ENCODE results near the gene RGS9. TPM values are rescaled to one million over a fixed set of nuclear protein-coding genes. Genes with fewer than 3 reads are reported as not detected.
A peak's percentile ranks its signal among the peaks of the same experiment; 100 is the strongest.

RGS9 gene
- total RNA-seq, 1 donor from 2014 or later: 8.1 TPM

GRCh38 chr17:65235284-65235683 lies 98.1 kb downstream of the RGS9 start:
- H3K27me3 ChIP-seq: no peaks in the 10 kb centered on the region
- no peak overlapping the region for H3K27ac ChIP-seq
- intact Hi-C loops (cut with DNase I): no loop called here
- TF ChIP-seq POLR2A (IDR thresholded peaks at IDR 0.05) (no peak), POLR2AphosphoS5 (IDR thresholded peaks at IDR 0.05; ENCODE audit: insufficient read depth in 1 of 2, low read depth in 1 of 2) (no peak), CTCF (IDR thresholded peaks at IDR 0.05) (no peak)
- no peaks in the 10 kb centered on the region for H3K4me1 ChIP-seq
- H3K9me3 ChIP-seq: no peaks in the 10 kb centered on the region
- no peak overlapping the region for H3K4me3 ChIP-seq
- no peaks in the 10 kb centered on the region for H3K36me3 ChIP-seq
- no peak for DNase-seq (ENCODE audit: extremely low spot score in 2 of 2)

- intact Hi-C loops (cut with DNase I): no loop called here
- no peak overlapping the region for H3K27ac ChIP-seq
- H3K4me3 ChIP-seq: no peak overlapping the region
- TF ChIP-seq POLR2A (IDR thresholded peaks at IDR 0.05) (no peak), CTCF (IDR thresholded peaks at IDR 0.05) (no peak), POLR2AphosphoS5 (IDR thresholded peaks at IDR 0.05; ENCODE audit: insufficient read depth in 1 of 2, low read depth in 1 of 2) (no peak)
- no peaks in the 10 kb centered on the region for H3K9me3 ChIP-seq
- H3K36me3 ChIP-seq: no peaks in the 10 kb centered on the region
- DNase-seq (ENCODE audit: extremely low spot score in 2 of 2): no peak
- no peaks in the 10 kb centered on the region for H3K4me1 ChIP-seq
- H3K27me3 ChIP-seq: no peaks in the 10 kb centered on the region
Observed at GRCh38 chr17:65236321-65236720, 99.2 kb downstream of the RGS9 start.

- no peaks in the 10 kb centered on the region for H3K36me3 ChIP-seq
- no peak overlapping the region for H3K27ac ChIP-seq
- peaks cover 8% of the 10 kb centered on the region for H3K4me1 ChIP-seq
- no peaks in the 10 kb centered on the region for H3K9me3 ChIP-seq
- intact Hi-C loops (cut with DNase I): no loop called here
- DNase-seq (ENCODE audit: extremely low spot score in 2 of 2): peak in 1 of 2 donors; percentile 27
- no peak overlapping the region for H3K4me3 ChIP-seq
- H3K27me3 ChIP-seq: no peaks in the 10 kb centered on the region
- TF ChIP-seq CTCF (IDR thresholded peaks at IDR 0.05) (no peak), POLR2A (IDR thresholded peaks at IDR 0.05) (no peak), POLR2AphosphoS5 (IDR thresholded peaks at IDR 0.05; ENCODE audit: insufficient read depth in 1 of 2, low read depth in 1 of 2) (no peak)
Observed at GRCh38 chr17:65243838-65244625, 106.9 kb downstream of the RGS9 start.

- no peak for TF ChIP-seq CTCF (IDR thresholded peaks at IDR 0.05)
- TF ChIP-seq POLR2A (IDR thresholded peaks at IDR 0.05): no peak
- no peak for TF ChIP-seq POLR2AphosphoS5 (IDR thresholded peaks at IDR 0.05; ENCODE audit: insufficient read depth in 1 of 2, low read depth in 1 of 2)
- Histone ChIP-seq H3K27me3 (no peaks in the 10 kb centered on the region), H3K36me3 (no peaks in the 10 kb centered on the region), H3K4me1 (peaks cover 8% of the 10 kb centered on the region), H3K4me3 (no peak overlapping the region), H3K27ac (no peak overlapping the region), H3K9me3 (no peaks in the 10 kb centered on the region)
- intact Hi-C loops (cut with DNase I): no loop called here
- peak in 1 of 2 donors; percentile 40 for DNase-seq (ENCODE audit: extremely low spot score in 2 of 2)
Observed at GRCh38 chr17:65246252-65246651, 109.1 kb downstream of the RGS9 start.

GRCh38 chr17:65249774-65250173 lies 112.6 kb downstream of the RGS9 start:
- no peaks in the 10 kb centered on the region for H3K9me3 ChIP-seq
- intact Hi-C loops (cut with DNase I): no loop called here
- no peak overlapping the region for H3K27ac ChIP-seq
- H3K4me3 ChIP-seq: no peak overlapping the region
- H3K27me3 ChIP-seq: no peaks in the 10 kb centered on the region
- no peaks in the 10 kb centered on the region for H3K36me3 ChIP-seq
- H3K4me1 ChIP-seq: no peaks in the 10 kb centered on the region
- no peak for DNase-seq (ENCODE audit: extremely low spot score in 2 of 2)
- TF ChIP-seq POLR2A (IDR thresholded peaks at IDR 0.05) (no peak), CTCF (IDR thresholded peaks at IDR 0.05) (no peak), POLR2AphosphoS5 (IDR thresholded peaks at IDR 0.05; ENCODE audit: insufficient read depth in 1 of 2, low read depth in 1 of 2) (no peak)

All from vagina (tissue), 2 donors.